ENCODE data around the gene IGSF3.

DNA sequence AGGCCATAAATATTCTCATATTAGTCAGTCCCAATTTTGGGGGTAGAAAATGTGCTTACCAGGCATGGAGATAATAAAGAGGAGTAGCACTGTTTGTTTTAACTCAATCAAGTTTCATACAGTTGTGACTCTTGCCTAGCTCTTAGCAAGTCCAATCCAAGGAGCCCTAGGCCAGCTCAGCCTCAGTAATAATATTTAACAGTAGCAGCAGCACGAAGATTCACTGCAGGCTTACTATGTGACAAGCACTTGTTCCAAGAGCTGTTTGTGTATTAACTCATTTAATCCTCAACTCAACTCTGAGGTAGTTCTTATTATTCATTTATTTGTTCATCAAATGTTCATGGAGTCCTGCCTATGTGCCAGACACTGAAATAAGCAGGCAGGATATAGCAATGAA is 109.0 kb downstream of the IGSF3 start:
- no peak for TF ChIP-seq POLR2AphosphoS5 (IDR thresholded peaks at IDR 0.05)
- TF ChIP-seq, protein P1, sequence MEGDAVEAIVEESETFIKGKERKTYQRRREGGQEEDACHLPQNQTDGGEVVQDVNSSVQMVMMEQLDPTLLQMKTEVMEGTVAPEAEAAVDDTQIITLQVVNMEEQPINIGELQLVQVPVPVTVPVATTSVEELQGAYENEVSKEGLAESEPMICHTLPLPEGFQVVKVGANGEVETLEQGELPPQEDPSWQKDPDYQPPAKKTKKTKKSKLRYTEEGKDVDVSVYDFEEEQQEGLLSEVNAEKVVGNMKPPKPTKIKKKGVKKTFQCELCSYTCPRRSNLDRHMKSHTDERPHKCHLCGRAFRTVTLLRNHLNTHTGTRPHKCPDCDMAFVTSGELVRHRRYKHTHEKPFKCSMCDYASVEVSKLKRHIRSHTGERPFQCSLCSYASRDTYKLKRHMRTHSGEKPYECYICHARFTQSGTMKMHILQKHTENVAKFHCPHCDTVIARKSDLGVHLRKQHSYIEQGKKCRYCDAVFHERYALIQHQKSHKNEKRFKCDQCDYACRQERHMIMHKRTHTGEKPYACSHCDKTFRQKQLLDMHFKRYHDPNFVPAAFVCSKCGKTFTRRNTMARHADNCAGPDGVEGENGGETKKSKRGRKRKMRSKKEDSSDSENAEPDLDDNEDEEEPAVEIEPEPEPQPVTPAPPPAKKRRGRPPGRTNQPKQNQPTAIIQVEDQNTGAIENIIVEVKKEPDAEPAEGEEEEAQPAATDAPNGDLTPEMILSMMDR (IDR thresholded peaks at IDR 0.05), result no peak
- TF ChIP-seq POLR2A (IDR thresholded peaks at IDR 0.05), result no peak
